T-helper 1 cell treated with Interleukin-12 subunit alpha and Interleukin-12 subunit beta and Interleukin-4 antibody, amounts not matched to agents 30 ng/mL and 1 ng/mL, for 36 hours (primary cell): ENCODE data around the gene ENTPD1. TPM values are rescaled to one million over a fixed set of nuclear protein-coding genes. Genes with fewer than 3 reads are reported as not detected.
"Not testable (repeated sequence)": the region's sequence is repeated elsewhere in the genome, so short reads cannot be mapped to it uniquely, and the experiment has no call there.

Experiments used
- intact Hi-C: fragments of 100-400 bp; cut with micrococcal nuclease; formaldehyde crosslinking; loops from one replicate; pipeline ENCODE4 v1.15.1; 2024
- total RNA-seq: library from RNA; stranded (reverse); gene quantifications from 2 replicates; pipeline ENCODE4 v1.2.3, GENCODE V29; 2022

ENTPD1 gene
- total RNA-seq, 1 donor from 2014 or later = 47.1 TPM

- intact Hi-C loops = no loop called here
Observed at GRCh38 chr10:95848841-95849240, 92.9 kb downstream of the ENTPD1 start.

GRCh38 chr10:95850791-95851190, 94.8 kb downstream of the ENTPD1 start:
- intact Hi-C loops = no loop called here

DNA sequence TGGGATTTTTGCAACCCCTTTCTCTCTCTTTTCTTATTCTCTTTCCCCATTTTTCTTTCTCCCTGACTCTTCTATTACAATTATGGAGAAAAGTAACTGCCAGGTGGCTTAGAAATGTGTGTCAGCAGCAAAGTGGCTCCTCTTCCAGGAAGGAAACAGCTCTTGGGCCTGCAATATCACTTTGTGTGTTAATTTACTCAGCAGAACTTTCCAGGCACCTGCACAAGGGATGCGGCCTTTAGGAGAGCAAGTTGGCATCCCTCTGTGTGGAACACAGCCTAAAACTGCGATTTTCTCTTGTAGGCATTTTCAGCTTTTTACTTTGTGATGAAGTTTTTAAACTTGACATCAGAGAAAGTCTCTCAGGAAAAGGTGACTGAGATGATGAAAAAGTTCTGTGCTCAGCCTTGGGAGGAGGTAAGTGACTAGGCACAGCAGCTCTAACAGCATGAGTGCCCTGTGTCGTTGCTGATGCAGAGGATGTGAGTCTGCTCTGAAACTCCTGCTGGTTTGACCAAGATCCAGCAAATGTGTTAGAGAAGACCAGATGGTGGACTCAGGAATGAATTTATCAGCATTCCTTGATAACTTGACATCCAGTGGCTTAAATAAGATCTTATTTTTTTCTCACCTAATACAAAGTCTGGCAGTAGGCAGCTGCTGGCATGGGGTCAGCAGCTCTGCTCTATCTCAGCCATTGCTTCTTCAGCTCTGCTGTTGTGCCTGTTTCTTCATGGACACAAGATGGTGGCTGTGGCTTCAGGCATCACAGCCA, 104.4 kb downstream of the ENTPD1 start:
- intact Hi-C loops = no loop called here

DNA sequence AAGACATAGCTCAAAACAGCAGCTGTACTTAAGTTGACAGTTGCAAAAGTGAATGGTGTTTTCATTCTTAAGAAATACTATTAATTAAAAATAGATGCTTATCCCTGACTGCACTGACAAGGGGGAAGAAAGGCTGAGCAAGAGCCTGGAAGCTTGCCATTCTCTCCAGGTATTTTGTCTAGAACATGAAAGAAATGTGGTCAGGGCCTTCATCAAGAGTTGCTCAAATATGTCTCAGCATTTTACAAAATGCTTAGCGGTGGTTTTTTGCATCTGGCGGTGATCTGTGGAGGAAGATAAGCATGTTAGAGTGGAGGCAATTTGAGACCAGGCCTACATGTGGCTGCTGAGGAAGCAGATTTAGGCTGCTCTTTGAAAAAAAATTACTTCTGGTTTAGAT, 105.4 kb downstream of the ENTPD1 start:
- intact Hi-C loops = no loop called here

DNA sequence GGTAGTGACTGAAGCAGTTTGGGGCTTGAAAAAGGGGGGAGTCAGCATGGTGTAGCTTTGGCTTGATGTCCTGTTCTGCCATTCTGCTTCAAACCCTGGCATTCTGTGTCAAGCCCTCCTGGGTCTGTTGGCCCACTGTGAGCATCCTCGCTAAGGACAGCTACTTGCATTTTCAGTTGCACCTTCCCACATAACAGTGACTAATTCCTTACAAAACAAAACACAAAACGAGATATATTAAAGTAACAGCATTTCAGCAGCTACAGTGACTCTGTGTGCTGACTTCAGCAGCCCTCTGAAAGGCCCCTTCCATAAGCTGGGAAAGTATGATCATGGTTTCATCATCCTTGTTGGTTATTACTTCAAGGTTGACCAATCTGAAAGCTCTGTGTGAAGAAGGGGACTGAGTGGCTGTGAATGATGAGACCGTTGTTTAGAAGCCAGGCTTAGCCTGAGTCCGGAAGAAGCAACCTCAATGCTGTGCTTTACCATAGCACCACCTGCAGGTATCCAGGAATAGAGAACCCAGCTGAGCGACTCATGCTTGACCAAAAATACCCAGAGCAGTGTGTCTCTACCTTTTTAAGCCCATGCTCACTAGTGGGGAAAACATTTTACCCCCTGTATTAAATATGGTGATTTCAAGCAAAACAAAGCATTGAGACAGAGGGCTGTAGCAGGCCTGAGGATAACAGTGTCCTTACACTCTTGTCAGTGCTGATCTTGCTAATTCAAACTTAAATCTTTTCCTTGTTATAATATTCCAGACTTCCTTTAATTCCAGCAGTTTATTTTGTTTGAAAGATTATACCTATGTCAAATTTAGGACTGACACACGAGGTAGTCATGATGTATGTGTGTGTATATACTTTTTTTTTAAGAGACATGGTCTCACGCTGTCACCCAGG, 109.2 kb downstream of the ENTPD1 start:
- intact Hi-C loops = loop anchor here (1.0 to 2.0 kb wide), 12 partner anchors 23 to 491 kb away; partner anchors contain the start of genes ALDH18A1, CC2D2B and SORBS1

DNA sequence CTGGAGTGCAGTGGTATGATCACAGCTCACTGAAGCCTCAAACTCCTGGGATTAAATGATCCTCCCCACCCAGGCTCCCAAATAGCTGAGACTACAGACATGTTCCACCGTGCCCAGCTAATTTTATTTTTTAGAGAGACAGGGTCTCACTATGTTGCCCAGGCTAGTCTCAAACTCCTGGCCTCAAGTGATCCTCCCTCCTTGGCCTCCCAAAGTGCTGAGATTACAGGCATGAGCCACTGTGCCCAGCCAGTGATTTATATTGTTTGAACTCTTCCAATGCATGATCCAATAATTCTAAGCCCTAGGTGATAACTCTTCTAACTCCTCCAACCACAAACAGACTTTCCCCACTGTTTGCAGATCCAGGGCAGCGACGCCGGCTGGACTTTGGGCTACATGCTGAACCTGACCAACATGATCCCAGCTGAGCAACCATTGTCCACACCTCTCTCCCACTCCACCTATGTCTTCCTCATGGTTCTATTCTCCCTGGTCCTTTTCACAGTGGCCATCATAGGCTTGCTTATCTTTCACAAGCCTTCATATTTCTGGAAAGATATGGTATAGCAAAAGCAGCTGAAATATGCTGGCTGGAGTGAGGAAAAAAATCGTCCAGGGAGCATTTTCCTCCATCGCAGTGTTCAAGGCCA, 110.0 kb downstream of the ENTPD1 start:
- intact Hi-C loops = loop anchor here (1.0 to 2.0 kb wide), 12 partner anchors 24 to 492 kb away; partner anchors contain the start of genes ALDH18A1, CC2D2B and SORBS1

GRCh38 chr10:95866467-95866842, 110.5 kb downstream of the ENTPD1 start:
- intact Hi-C loops = no loop called here

GRCh38 chr10:95867866-95868265, 111.9 kb downstream of the ENTPD1 start:
- intact Hi-C loops = no loop called here

DNA sequence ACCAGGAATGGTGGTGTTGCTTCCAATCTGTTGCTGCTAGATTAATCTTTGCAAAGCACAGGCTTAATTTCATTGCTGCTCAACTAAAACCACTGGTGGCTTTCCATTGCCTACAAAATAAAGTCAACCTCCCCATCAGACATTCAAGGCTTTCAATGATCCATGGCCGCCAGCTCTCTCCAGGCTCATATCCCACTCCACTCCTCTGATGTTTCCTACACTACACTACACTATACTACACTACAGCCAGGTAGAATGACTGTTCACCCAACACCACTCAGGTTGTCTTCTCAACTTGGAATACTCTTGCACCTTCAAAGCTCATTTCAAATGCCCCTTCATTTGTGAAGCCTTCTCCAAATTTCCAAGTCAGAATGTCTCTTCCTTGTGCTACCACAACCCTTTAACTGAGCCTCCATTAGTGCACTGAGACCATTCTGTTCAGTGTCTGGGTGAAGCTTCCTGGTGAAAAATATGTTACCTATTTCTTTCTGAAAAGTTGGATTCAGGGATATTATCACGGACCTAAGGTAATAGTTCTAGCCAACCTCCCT, 116.3 kb downstream of the ENTPD1 start:
- intact Hi-C loops = no loop called here

DNA sequence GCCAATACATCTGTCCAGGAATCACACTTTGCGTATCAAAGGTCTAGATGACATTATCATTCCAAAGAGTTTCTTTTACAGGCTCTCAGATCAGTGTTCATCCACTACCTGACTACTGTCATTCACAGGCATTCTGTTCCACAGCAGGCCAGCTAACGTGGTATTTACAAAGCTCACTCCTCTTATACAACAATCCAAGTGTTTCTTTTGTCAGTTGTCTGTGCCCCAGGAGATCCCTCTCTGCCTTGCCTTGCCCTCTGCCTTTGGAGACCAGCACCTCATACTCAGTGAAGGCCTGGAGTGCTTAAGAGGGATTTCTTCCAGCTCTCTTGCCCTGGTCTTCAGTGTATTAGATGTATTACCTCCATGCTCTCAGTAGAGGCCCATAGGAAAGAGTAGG, 117.2 kb downstream of the ENTPD1 start:
- intact Hi-C loops = no loop called here

- intact Hi-C loops = no loop called here
Observed at GRCh38 chr10:95873651-95874050, 117.7 kb downstream of the ENTPD1 start.

- intact Hi-C loops = not testable (repeated sequence)
Observed at GRCh38 chr10:95874783-95875182, 118.8 kb downstream of the ENTPD1 start.

- intact Hi-C loops = no loop called here
Observed at GRCh38 chr10:95876756-95877155, 120.8 kb downstream of the ENTPD1 start.

DNA sequence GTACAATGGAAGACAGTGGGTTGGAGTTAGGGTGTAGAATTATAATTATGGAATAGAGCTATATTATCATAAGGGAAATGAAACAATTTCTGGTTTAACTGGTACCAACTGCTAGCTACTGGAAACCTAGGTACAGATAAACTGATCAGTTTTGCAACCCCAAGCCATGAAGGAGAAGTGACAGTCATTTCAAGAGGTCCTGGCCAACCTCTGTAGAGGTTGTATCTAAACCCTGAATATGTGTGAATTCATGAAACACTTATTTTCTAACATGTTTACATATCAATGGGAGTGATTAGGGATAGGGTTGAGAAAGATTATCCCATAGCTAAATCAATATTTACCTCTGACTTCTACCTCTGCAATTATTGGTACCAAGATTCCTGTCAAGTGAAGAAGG, 121.9 kb downstream of the ENTPD1 start:
- intact Hi-C loops = no loop called here

GRCh38 chr10:95880704-95881103, 124.7 kb downstream of the ENTPD1 start:
- intact Hi-C loops = no loop called here

DNA sequence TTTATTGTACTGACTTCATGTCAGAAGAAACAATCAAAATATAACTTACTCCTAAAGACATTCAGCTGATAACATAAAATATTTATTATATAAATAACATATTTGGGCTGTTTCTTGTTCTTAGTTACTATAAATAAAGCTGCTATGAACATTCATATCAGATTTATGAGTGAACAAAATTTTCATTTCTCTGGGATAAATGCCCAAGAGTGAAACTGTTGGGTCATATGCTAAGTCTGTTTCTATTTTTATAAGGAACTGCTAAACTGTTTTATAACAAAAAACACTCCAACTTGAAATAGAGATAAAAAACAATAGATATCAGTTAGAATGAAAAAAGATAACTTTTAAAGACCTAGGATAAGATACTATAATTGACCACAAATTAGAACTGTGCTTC, 125.4 kb downstream of the ENTPD1 start:
- intact Hi-C loops = no loop called here

DNA sequence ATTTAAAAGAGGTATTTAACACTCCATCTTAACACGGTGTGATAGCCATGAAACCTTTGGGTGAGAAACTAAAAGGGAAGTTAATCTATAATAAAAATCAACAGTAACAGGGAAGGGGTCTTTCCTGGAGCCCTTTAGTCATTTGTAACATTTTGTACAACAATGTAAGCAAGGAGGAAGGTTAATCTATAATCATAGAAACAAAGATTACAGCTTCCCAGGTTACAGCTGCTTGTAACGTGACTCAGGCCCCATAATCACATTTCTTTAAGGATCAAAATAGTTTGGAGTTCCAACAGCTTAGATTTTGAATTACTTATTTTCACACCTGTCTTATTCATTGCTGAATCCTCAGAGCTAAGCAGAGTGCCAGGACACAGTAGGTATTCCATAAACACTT, 133.9 kb downstream of the ENTPD1 start:
- intact Hi-C loops = no loop called here

DNA sequence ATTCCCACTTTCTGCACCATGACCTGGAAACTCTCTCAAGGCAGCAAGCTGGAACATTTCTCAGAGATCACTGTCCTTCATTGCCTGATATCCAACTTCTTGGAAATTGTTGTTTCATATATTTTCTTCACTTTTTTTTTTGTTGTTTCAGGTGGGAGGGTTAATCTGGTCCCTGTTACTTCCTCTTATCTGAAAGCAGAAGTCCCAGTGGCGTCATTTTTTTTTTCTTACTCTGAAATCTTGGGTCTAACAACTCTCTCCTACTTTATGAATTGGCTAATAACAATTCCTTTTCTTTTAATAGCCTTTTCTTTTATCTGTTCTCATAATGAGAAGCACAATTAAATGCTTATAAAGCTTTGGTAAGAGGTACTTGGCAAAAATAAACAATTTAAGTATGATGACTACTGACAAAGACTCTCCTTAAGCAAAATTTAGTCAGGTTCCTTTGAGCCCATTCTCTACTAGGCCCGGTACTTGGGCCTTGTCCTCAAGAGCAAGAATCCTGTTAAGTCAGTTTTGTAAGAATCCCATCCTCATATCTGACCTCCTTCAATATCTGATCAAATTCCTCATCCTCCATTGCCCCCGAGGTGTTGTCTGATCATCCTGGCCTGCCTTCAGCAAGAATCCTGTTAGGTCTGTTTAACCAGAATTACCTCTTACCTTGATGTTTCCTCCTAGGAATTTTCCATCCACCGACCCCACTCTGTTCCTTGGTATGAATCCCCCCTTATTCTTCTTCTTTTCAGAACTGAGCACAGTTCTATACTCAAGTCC, 140.3 kb downstream of the ENTPD1 start:
- intact Hi-C loops = no loop called here

DNA sequence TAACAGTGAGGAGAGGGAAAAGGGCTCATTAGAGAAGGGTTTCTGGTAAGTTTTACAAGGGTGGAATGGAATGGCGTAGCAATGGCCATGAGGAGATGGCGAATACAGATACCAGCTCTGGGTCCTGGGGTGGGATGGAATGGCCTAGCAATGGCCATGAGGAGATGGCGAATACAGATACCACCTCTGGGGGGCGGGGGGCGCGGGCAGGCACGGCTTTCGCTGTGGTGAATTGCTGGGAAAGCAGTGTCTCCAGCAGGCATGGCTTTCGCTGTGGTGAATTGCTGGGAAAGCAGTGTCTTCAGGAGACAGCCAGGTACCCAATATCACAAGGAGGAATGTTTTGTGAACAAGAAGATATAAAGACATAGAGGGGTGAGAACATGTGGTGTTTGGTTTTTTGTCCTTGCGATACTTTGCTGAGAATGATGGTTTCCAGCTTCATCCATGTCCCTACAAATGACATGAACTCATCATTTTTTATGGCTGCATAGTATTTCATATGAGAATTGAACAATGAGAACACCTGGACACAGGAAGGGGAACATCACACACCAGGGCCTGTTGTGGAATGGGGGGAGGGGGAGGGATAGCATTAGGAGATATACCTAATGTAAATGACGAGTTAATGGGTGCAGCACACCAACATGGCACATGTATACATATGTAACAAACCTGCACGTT, 150.1 kb downstream of the ENTPD1 start:
- intact Hi-C loops = loop anchor here (5.0 kb wide), 1 partner anchor 681 kb away; the partner anchor contains the start of gene TM9SF3
